Measurements from ENCODE around the gene ITGB5.

Gene ITGB5

GRCh38 chr3:124893526-124893925, 6.4 kb upstream of the ITGB5 start:
- DNase-seq (ENCODE audit: low spot score), result no peak

- no peak for DNase-seq (ENCODE audit: low spot score)
Observed at GRCh38 chr3:124890573-124891190, 3.5 kb upstream of the ITGB5 start.

GRCh38 chr3:124888482-124889441, 1.6 kb upstream of the ITGB5 start:
- no peak for DNase-seq (ENCODE audit: low spot score)

- DNase-seq (ENCODE audit: low spot score), result no peak
Observed at GRCh38 chr3:124887932-124888298, 750 bp upstream of the ITGB5 start.

- DNase-seq (ENCODE audit: low spot score), result peak; percentile 64
Observed at GRCh38 chr3:124886168-124887056, 753 bp downstream of the ITGB5 start.

- peak; percentile 37 for DNase-seq (ENCODE audit: low spot score)
Observed at GRCh38 chr3:124885466-124886167, 1.5 kb downstream of the ITGB5 start.

GRCh38 chr3:124884474-124885101, 2.6 kb downstream of the ITGB5 start:
- no peak for DNase-seq (ENCODE audit: low spot score)

GRCh38 chr3:124883766-124884473, 3.2 kb downstream of the ITGB5 start:
- no peak for DNase-seq (ENCODE audit: low spot score)

GRCh38 chr3:124882816-124883747, 4.1 kb downstream of the ITGB5 start:
- peak; percentile 59 for DNase-seq (ENCODE audit: low spot score)

GRCh38 chr3:124881976-124882697, 5.0 kb downstream of the ITGB5 start:
- DNase-seq (ENCODE audit: low spot score), result no peak

GRCh38 chr3:124879337-124879680, 7.9 kb downstream of the ITGB5 start:
- no peak for DNase-seq (ENCODE audit: low spot score)

- peak; percentile 96 for DNase-seq (ENCODE audit: low spot score)
Observed at GRCh38 chr3:124878561-124879336, 8.4 kb downstream of the ITGB5 start.

GRCh38 chr3:124877674-124878073, 9.5 kb downstream of the ITGB5 start:
- no peak for DNase-seq (ENCODE audit: low spot score)

GRCh38 chr3:124876401-124876878, 10.7 kb downstream of the ITGB5 start:
- no peak for DNase-seq (ENCODE audit: low spot score)

GRCh38 chr3:124873226-124873625, 13.9 kb downstream of the ITGB5 start:
- no peak for DNase-seq (ENCODE audit: low spot score)

GRCh38 chr3:124867511-124867910, 19.7 kb downstream of the ITGB5 start:
- no peak for DNase-seq (ENCODE audit: low spot score)

- no peak for DNase-seq (ENCODE audit: low spot score)
Observed at GRCh38 chr3:124862006-124862405, 25.2 kb downstream of the ITGB5 start.

- DNase-seq (ENCODE audit: low spot score), result no peak
Observed at GRCh38 chr3:124861041-124861440, 26.1 kb downstream of the ITGB5 start.

Measured in SW480 (cell line).